ENCODE results near the gene COL6A1.
"Not testable (repeated sequence)": the region's sequence is repeated elsewhere in the genome, so short reads cannot be mapped to it uniquely, and the experiment has no call there.

Gene COL6A1

GRCh38 chr21:45945868-45946210, 35.7 kb upstream of the COL6A1 start:
- no peak for DNase-seq (ENCODE audit: low read depth, low spot score)

GRCh38 chr21:45947296-45947695, 34.3 kb upstream of the COL6A1 start:
- no peak for DNase-seq (ENCODE audit: low read depth, low spot score)

- no peak for DNase-seq (ENCODE audit: low read depth, low spot score)
Observed at GRCh38 chr21:45947716-45948255, 33.8 kb upstream of the COL6A1 start.

- DNase-seq (ENCODE audit: low read depth, low spot score): no peak
Observed at GRCh38 chr21:45948576-45949141, 32.9 kb upstream of the COL6A1 start.

GRCh38 chr21:45949928-45950739, 31.4 kb upstream of the COL6A1 start:
- DNase-seq (ENCODE audit: low read depth, low spot score): no peak

- DNase-seq (ENCODE audit: low read depth, low spot score): no peak
Observed at GRCh38 chr21:45950740-45951515, 30.6 kb upstream of the COL6A1 start.

- DNase-seq (ENCODE audit: low read depth, low spot score): no peak
Observed at GRCh38 chr21:45951676-45952075, 29.9 kb upstream of the COL6A1 start.

GRCh38 chr21:45952527-45952926, 29.0 kb upstream of the COL6A1 start:
- DNase-seq (ENCODE audit: low read depth, low spot score): not testable (repeated sequence)

GRCh38 chr21:45952974-45953373, 28.6 kb upstream of the COL6A1 start:
- DNase-seq (ENCODE audit: low read depth, low spot score): no peak

GRCh38 chr21:45954261-45954660, 27.3 kb upstream of the COL6A1 start:
- no peak for DNase-seq (ENCODE audit: low read depth, low spot score)

GRCh38 chr21:45954921-45955320, 26.6 kb upstream of the COL6A1 start:
- DNase-seq (ENCODE audit: low read depth, low spot score): no peak

- DNase-seq (ENCODE audit: low read depth, low spot score): no peak
Observed at GRCh38 chr21:45957551-45957950, 24.0 kb upstream of the COL6A1 start.

GRCh38 chr21:45957981-45958600, 23.5 kb upstream of the COL6A1 start:
- DNase-seq (ENCODE audit: low read depth, low spot score): no peak

GRCh38 chr21:45959182-45959581, 22.4 kb upstream of the COL6A1 start:
- DNase-seq (ENCODE audit: low read depth, low spot score): no peak

GRCh38 chr21:45959779-45960390, 21.7 kb upstream of the COL6A1 start:
- DNase-seq (ENCODE audit: low read depth, low spot score): no peak

GRCh38 chr21:45961408-45961807, 20.2 kb upstream of the COL6A1 start:
- DNase-seq (ENCODE audit: low read depth, low spot score): not testable (repeated sequence)

- DNase-seq (ENCODE audit: low read depth, low spot score): no peak
Observed at GRCh38 chr21:45962531-45963231, 18.9 kb upstream of the COL6A1 start.

- DNase-seq (ENCODE audit: low read depth, low spot score): no peak
Observed at GRCh38 chr21:45963232-45963570, 18.4 kb upstream of the COL6A1 start.

- no peak for DNase-seq (ENCODE audit: low read depth, low spot score)
Observed at GRCh38 chr21:45964649-45965048, 16.9 kb upstream of the COL6A1 start.

GRCh38 chr21:45965084-45965809, 16.3 kb upstream of the COL6A1 start:
- DNase-seq (ENCODE audit: low read depth, low spot score): no peak

All from brain pericyte (primary cell).